ENCODE results near the gene ARHGEF19. TPM values are rescaled to one million over a fixed set of nuclear protein-coding genes. Genes with fewer than 3 reads are reported as not detected.

ARHGEF19 gene
- total and polyA plus RNA-seq, 8 donors = 3.5 to 20.1 (median 9.5) TPM

DNA sequence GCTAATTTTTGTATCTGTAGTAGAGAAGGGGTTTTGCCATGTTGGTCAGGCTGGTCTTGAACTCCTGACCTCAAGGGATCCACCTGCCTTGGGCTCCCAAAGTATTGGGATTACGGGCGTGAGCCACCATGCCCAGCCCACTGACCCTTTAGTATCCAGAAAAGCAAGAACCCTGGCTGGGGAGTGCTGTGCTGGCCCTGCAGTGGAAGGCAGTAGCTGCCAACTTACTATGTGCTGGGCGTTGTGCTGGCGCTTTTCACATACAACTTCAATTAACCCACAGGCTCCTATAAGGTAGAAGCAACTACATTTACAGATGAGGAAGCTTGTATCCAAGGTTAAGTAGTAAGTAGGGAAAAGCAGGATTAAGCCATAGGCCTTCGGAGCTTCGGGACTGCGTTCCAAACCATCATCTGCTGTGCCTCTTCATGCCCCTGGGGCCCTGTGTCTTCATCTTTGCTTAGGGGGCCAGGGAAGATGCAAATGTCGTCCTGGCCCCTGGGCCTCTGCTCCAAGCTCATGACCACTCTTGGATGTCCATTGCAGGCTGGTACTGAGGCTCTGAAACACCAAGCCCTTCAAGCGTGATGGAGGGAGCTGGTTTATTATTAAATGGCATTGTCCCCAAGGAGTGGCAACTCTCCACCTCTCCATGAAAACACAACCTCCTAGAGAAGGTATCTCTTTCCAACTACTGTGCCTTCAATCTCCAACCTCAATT is 33.2 kb upstream of the ARHGEF19 start:
- H3K4me3 ChIP-seq = no peak overlapping the region
- H3K27ac ChIP-seq = peak overlapping the region in 2 of 5 donors; percentile 15 to 34
- H3K9me3 ChIP-seq = no peaks in the 10 kb centered on the region
- no peaks in the 10 kb centered on the region for H3K27me3 ChIP-seq
- no peak for TF ChIP-seq EP300 (IDR thresholded peaks at IDR 0.05)
- TF ChIP-seq POLR2AphosphoS5 (IDR thresholded peaks at IDR 0.05) = no peak
- TF ChIP-seq, protein P1, sequence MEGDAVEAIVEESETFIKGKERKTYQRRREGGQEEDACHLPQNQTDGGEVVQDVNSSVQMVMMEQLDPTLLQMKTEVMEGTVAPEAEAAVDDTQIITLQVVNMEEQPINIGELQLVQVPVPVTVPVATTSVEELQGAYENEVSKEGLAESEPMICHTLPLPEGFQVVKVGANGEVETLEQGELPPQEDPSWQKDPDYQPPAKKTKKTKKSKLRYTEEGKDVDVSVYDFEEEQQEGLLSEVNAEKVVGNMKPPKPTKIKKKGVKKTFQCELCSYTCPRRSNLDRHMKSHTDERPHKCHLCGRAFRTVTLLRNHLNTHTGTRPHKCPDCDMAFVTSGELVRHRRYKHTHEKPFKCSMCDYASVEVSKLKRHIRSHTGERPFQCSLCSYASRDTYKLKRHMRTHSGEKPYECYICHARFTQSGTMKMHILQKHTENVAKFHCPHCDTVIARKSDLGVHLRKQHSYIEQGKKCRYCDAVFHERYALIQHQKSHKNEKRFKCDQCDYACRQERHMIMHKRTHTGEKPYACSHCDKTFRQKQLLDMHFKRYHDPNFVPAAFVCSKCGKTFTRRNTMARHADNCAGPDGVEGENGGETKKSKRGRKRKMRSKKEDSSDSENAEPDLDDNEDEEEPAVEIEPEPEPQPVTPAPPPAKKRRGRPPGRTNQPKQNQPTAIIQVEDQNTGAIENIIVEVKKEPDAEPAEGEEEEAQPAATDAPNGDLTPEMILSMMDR (IDR thresholded peaks at IDR 0.05) = no peak
- no peak for TF ChIP-seq POLR2A (IDR thresholded peaks at IDR 0.05)
- peaks cover 5 to 15% (median 10%) of the 10 kb centered on the region in 4 donors for H3K36me3 ChIP-seq
- intact Hi-C loops (cut with DNase I; ENCODE audit: low total_unique reads) = no loop called here
- WGBS, 5 donors = 87 to 94% (median 91%) methylated on average over 9 of the region's 9 CpGs
- H3K4me1 ChIP-seq = peaks cover 40 to 64% (median 44%) of the 10 kb centered on the region in 4 donors
- DNase-seq = no peak

- Histone ChIP-seq H3K4me3 (no peak overlapping the region), H3K9me3 (no peaks in the 10 kb centered on the region), H3K4me1 (peaks cover 31 to 55% (median 38%) of the 10 kb centered on the region in 4 donors), H3K36me3 (peaks cover 5 to 14% (median 9%) of the 10 kb centered on the region in 4 donors), H3K27ac (peak overlapping the region in 1 of 5 donors; percentile 57), H3K27me3 (no peaks in the 10 kb centered on the region)
- WGBS, 5 donors = 68 to 78% (median 74%) methylated on average over 6 to 8 of the region's 8 CpGs
- TF ChIP-seq POLR2A (IDR thresholded peaks at IDR 0.05) (no peak), EP300 (IDR thresholded peaks at IDR 0.05) (no peak), POLR2AphosphoS5 (IDR thresholded peaks at IDR 0.05) (no peak)
- TF ChIP-seq, protein P1 (IDR thresholded peaks at IDR 0.05) = no peak
- DNase-seq = no peak
- intact Hi-C loops (cut with DNase I; ENCODE audit: low total_unique reads) = loop anchor here (5.0 kb wide), 1 partner anchor 162 kb away; no protein-coding TSS in a partner anchor
Observed at GRCh38 chr1:16244650-16245285, 32.3 kb upstream of the ARHGEF19 start.

- no peaks in the 10 kb centered on the region for H3K9me3 ChIP-seq
- no peak overlapping the region for H3K4me3 ChIP-seq
- peak; percentile 89 to 94 for DNase-seq
- 28 to 34% (median 32%) methylated on average over 8 of the region's 8 CpGs for WGBS, 5 donors
- intact Hi-C loops (cut with DNase I; ENCODE audit: low total_unique reads) = loop anchor here (5.0 kb wide), 1 partner anchor 162 kb away; no protein-coding TSS in a partner anchor
- H3K27me3 ChIP-seq = no peaks in the 10 kb centered on the region
- peaks cover 5 to 14% (median 9%) of the 10 kb centered on the region in 4 donors for H3K36me3 ChIP-seq
- H3K4me1 ChIP-seq = peaks cover 24 to 48% (median 31%) of the 10 kb centered on the region in 4 donors
- TF ChIP-seq EP300 (IDR thresholded peaks at IDR 0.05) = no peak
- TF ChIP-seq POLR2A (IDR thresholded peaks at IDR 0.05) = no peak
- TF ChIP-seq POLR2AphosphoS5 (IDR thresholded peaks at IDR 0.05) = peak in 2 of 3 donors; percentile 40 to 88
- TF ChIP-seq, protein P1 (IDR thresholded peaks at IDR 0.05) = peak in 5 of 7 experiments; percentile 71 to 91 (median 88)
- peak overlapping the region in 1 of 5 donors; percentile 57 for H3K27ac ChIP-seq
Observed at GRCh38 chr1:16243936-16244649, 31.6 kb upstream of the ARHGEF19 start.

DNA sequence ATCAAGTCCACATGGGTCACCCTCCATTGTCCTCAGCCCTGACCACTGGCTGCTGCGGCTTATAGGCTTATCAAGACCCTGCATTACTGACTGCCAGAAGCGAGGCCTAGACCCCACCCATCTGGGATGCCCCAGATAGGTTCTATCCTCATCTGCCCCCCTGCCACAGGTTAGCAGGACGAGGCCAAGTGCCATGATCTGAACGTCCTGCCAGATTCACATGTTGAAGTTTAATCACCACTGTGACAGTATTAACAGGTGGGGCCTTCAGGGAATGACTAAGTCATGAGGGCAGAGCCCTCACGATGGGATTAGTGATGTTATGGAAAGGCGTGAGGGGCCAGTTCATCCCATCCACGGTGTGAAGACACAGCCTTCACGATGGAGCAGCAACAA is 30.8 kb upstream of the ARHGEF19 start:
- H3K9me3 ChIP-seq = no peaks in the 10 kb centered on the region
- no peaks in the 10 kb centered on the region for H3K27me3 ChIP-seq
- H3K4me3 ChIP-seq = no peak overlapping the region
- 67 to 75% (median 68%) methylated on average over 4 to 8 of the region's 8 CpGs for WGBS, 5 donors
- H3K27ac ChIP-seq = no peak overlapping the region
- TF ChIP-seq POLR2AphosphoS5 (IDR thresholded peaks at IDR 0.05) (no peak), EP300 (IDR thresholded peaks at IDR 0.05) (no peak), POLR2A (IDR thresholded peaks at IDR 0.05) (no peak)
- TF ChIP-seq, protein P1 (IDR thresholded peaks at IDR 0.05) = no peak
- no peak for DNase-seq
- H3K36me3 ChIP-seq = peaks cover 5 to 14% (median 9%) of the 10 kb centered on the region in 4 donors
- peaks cover 16 to 39% (median 23%) of the 10 kb centered on the region in 4 donors for H3K4me1 ChIP-seq
- intact Hi-C loops (cut with DNase I; ENCODE audit: low total_unique reads) = loop anchor here (5.0 kb wide), 1 partner anchor 161 kb away; no protein-coding TSS in a partner anchor

Data from stomach (tissue), 9 donors.